GM10266 (cell line): Measurements from ENCODE around the gene KCNG4.

Experiments
- DNase-seq: peaks from one replicate; pipeline ENCODE4 v3.0.0; 2012; ENCODE audit errors: extremely low spot score
- TF ChIP-seq, protein P1 (sequence below): IDR thresholded peaks from 2 replicates; pipeline ENCODE4 v1.5.1; 2012; ENCODE audit warnings: mild to moderate bottlenecking, low read depth; ENCODE audit not compliant: control insufficient read depth, insufficient read depth; ENCODE audit errors: missing control alignments

The KCNG4 gene

DNA sequence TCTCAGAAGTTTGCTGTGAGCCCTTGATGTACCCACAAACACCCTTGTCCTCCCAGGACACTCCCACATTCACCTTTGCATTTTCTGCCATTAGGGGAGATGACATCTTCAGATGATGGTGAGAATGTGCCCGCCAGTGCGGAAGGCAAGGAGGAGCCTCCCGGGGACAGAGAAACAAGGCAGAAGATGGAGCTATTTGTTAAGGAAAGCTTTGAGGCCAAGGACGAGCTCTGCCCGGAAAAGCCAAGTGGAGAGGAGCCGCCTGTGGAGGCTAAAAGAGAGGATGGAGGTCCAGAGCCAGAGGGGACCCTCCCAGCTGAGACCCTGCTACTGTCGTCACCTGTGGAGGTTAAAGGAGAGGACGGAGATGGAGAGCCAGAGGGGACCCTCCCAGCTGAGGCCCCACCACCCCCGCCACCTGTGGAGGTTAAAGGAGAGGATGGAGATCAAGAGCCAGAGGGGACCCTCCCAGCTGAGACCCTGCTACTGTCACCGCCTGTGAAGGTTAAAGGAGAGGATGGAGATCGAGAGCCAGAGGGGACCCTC lies 70.0 kb downstream of the KCNG4 start:
- TF ChIP-seq, protein P1, sequence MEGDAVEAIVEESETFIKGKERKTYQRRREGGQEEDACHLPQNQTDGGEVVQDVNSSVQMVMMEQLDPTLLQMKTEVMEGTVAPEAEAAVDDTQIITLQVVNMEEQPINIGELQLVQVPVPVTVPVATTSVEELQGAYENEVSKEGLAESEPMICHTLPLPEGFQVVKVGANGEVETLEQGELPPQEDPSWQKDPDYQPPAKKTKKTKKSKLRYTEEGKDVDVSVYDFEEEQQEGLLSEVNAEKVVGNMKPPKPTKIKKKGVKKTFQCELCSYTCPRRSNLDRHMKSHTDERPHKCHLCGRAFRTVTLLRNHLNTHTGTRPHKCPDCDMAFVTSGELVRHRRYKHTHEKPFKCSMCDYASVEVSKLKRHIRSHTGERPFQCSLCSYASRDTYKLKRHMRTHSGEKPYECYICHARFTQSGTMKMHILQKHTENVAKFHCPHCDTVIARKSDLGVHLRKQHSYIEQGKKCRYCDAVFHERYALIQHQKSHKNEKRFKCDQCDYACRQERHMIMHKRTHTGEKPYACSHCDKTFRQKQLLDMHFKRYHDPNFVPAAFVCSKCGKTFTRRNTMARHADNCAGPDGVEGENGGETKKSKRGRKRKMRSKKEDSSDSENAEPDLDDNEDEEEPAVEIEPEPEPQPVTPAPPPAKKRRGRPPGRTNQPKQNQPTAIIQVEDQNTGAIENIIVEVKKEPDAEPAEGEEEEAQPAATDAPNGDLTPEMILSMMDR: no peak
- no peak for DNase-seq
